Measurements from ENCODE around the gene BLM. TPM values are rescaled to one million over a fixed set of nuclear protein-coding genes. Genes with fewer than 3 reads are reported as not detected.

BLM gene
- total and polyA plus RNA-seq, 12 donors, result 3.5 to 35.0 (median 7.9) TPM

GRCh38 chr15:90703455-90703854 is 13.7 kb upstream of the BLM start:
- no peak for ATAC-seq
- WGBS, 2 donors, result 93 to 97% methylated on average over 5 of the region's 5 CpGs

GRCh38 chr15:90705212-90705611 is 11.9 kb upstream of the BLM start:
- 80 to 97% methylated on average over 4 of the region's 4 CpGs for WGBS, 2 donors
- Histone ChIP-seq H3K4me3 (no peak overlapping the region), H3K27me3 (no peaks in the 10 kb centered on the region), H3K36me3 (no peaks in the 10 kb centered on the region), H3K9me3 (peaks cover 0 to 22% (median 5%) of the 10 kb centered on the region in 11 donors), H3K27ac (no peak overlapping the region), H3K4me1 (peaks cover 0 to 17% (median 0%) of the 10 kb centered on the region in 9 donors)
- no peak for DNase-seq
- TF ChIP-seq CTCF (IDR thresholded peaks at IDR 0.05), result no peak
- no peak for ATAC-seq
- intact Hi-C loops (cut with DNase I), result loop anchor here in 1 of 10 donors (5.0 kb wide), 1 partner anchor 172 kb away; no protein-coding TSS in a partner anchor

More at GRCh38 chr15:90703455-90703854, 13.7 kb upstream of the BLM start:
- Histone ChIP-seq H3K36me3 (no peaks in the 10 kb centered on the region), H3K4me3 (no peak overlapping the region), H3K4me1 (peaks cover 0 to 17% (median 0%) of the 10 kb centered on the region in 9 donors), H3K27ac (no peak overlapping the region), H3K9me3 (peaks cover 0 to 22% (median 5%) of the 10 kb centered on the region in 11 donors), H3K27me3 (no peaks in the 10 kb centered on the region)
- TF ChIP-seq CTCF (IDR thresholded peaks at IDR 0.05), result no peak
- no peak for DNase-seq
- intact Hi-C loops (cut with DNase I), result no loop called here

DNA sequence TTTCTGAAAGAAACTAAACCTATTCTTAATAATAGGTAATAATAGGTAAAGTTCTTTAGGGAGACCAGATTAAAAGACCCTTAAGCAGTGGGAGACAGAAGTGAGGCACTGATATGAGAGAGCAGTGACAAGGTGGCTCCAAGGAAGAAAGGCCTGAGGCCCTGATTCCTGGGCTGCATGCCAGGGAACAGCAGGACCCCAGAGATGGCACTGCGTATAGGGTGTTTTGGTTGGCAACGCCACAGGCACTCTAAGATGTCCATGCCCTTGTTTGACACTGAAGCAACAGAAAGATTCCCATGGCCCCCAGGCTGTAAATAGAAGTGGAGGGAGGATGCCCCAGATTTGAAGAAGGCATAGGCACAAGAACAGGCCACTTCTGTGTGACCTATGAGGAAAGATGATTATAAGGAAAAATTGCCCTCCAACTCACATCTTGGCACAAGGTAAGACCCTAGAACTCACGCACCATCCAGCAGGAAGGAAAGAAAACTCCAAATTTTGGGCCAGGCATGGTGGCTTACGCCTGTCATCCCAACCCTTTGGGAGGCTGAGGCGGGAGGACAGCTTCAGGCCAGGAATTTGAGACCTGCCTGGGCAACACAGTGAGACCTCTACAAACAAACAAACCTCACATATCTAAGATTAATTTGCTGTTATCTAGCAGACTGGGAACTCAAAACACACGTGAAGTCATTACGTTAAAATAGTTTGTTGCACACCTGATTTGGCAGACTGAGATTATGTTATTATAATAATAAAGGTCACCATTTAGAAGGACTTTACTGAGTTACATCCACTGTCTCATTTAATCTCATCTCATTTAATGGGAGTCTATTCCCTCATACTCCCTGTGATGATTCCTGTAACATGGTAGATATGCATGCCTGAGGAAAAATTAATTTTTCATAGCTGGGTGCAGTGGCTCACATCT is 10.5 kb upstream of the BLM start:
- H3K27me3 ChIP-seq, result no peaks in the 10 kb centered on the region
- no peak overlapping the region for H3K27ac ChIP-seq
- peaks cover 0 to 5% (median 0%) of the 10 kb centered on the region in 9 donors for H3K4me1 ChIP-seq
- H3K4me3 ChIP-seq, result no peak overlapping the region
- H3K9me3 ChIP-seq, result peaks cover 0 to 22% (median 5%) of the 10 kb centered on the region in 11 donors
- DNase-seq (no peak), ATAC-seq (peak in 2 of 8 donors; percentile 33 to 46)
- intact Hi-C loops (cut with DNase I), result loop anchor here in 1 of 10 donors (5.0 kb wide), 1 partner anchor 171 kb away; no protein-coding TSS in a partner anchor
- TF ChIP-seq CTCF (IDR thresholded peaks at IDR 0.05), result no peak
- H3K36me3 ChIP-seq, result no peaks in the 10 kb centered on the region
- WGBS, 2 donors, result 71 to 76% methylated on average over 7 of the region's 7 CpGs

- no peaks in the 10 kb centered on the region for H3K27me3 ChIP-seq
- peaks cover 0 to 22% (median 5%) of the 10 kb centered on the region in 11 donors for H3K9me3 ChIP-seq
- no peak for DNase-seq
- no peaks in the 10 kb centered on the region for H3K36me3 ChIP-seq
- 94 to 95% methylated on average over 2 of the region's 2 CpGs for WGBS, 2 donors
- no peak for ATAC-seq
- H3K4me3 ChIP-seq, result no peak overlapping the region
- no peaks in the 10 kb centered on the region for H3K4me1 ChIP-seq
- H3K27ac ChIP-seq, result no peak overlapping the region
- intact Hi-C loops (cut with DNase I), result loop anchor here in 1 of 10 donors (5.0 kb wide), 1 partner anchor 170 kb away; no protein-coding TSS in a partner anchor
- TF ChIP-seq CTCF (IDR thresholded peaks at IDR 0.05), result no peak
Measured at GRCh38 chr15:90707489-90707888, 9.7 kb upstream of the BLM start.

All from heart right ventricle (tissue), 16 donors.